IPS-NIHi11 (cell line): ENCODE results near the gene GBA3.

Experiments used
- DNase-seq: peaks from one replicate; pipeline ENCODE4 v3.0.0; 2012; ENCODE audit warnings: mixed read lengths, low spot score

The GBA3 gene

DNA sequence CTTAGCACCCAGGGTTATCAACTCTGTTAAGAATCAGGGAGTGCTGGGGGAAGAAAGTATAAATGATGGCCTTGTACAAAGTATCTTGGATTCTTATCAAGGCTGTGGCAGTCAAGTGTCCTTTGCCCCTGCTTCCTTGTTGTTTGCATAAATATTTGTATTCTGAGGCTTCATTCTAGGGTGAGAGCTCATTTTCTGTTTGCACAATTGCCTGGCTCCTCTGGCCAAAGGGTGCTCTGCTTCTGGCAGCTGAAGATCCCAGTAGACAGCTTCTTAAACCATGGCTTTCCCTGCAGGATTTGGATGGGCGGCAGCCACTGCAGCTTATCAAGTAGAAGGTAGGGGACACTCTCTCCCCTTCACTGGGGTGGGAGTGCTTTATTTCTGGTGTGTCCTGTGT is at the start of gene GBA3:
TSS of gene GBA3 (plus strand) at position 202 of the 400 bp plus-strand sequence.
- DNase-seq = no peak

DNA sequence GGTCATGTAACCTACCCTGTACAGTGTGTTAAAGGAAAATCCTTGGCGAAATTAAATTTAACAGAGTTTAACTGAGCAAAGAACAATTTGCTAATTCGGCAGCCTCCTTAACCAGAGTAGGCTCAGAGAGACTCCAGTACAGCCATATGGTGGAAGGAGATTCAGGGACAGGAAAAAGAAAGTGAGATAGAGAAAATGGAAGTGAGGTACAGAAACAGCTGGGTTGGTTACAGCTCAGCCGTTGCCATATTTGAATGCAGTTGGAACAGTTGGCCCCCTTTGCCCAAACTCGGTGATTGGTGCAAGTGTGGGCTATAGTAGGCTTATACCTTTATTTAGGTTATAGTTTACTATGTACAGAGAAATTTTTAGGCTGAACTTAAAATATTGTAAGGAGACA is 48.8 kb upstream of the GBA3 start:
- DNase-seq = no peak

DNA sequence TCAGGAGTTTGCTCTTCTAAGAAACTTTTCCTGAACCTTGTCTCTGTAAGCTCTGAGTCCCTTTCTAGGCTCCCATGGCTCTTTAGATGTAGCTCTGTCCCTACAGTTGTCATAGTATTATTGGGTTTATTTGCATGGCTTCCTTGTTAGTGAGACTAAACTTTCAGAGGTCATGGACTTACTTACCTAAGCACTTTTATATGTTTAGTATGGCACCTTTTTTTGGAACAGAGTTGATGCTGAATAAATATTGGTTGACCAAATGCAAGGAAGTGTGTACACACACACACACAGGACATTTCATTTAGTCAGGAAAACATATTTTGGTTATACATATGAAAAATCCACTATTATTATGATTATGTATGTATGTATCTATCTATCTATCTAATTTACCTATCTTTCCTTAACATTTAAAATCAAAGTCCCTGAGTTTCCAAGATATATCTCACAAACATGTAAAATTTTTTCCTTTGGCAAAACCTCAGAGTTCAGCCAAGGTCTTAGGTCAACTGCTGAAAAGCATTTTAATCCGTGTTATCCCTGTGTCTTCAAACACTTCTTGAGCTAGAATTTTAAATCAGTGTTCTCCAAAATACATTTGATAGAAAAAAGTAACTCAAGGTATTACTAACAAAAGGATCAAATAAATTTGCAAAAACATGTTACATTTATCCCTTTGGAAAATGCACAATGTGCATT is 47.1 kb upstream of the GBA3 start:
- DNase-seq = no peak

DNA sequence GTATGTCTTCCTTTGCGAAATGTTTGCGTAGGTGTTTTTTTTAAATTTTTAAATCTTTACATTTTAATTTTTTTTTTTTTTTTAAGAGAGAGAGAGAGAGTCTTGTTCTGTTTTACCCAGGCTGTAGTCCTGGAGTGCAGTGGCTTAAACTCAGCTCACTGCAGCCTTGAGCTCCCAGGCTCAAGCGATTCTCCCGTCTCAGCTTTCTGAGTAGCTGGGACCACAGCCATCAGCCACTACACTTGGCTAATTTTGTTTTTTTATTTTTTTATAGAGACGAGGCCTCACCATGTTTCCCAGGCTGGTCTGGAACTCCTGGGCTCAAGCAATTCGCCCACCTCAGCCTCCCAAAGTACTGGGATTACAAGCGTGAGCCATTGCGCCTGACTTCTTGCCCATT is 43.7 kb upstream of the GBA3 start:
- no peak for DNase-seq

DNA sequence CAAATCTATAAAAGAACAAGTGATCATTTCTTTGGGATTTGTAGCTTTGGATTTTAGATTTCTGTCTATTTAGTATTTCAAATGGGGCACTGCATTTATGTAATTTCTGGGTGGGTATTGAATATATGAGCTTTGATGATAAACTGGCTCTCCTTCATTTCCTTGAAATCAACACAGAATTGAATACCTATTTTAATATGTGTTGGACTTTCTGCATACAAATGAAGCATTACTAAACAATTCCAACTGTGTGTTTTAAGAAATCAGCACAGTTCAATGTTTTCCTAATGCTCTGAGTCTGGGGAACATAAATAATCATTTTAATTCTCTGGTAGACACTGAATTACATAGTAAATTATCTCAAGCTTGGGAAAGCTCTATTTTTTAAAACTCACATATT is 42.0 kb upstream of the GBA3 start:
- DNase-seq = no peak

DNA sequence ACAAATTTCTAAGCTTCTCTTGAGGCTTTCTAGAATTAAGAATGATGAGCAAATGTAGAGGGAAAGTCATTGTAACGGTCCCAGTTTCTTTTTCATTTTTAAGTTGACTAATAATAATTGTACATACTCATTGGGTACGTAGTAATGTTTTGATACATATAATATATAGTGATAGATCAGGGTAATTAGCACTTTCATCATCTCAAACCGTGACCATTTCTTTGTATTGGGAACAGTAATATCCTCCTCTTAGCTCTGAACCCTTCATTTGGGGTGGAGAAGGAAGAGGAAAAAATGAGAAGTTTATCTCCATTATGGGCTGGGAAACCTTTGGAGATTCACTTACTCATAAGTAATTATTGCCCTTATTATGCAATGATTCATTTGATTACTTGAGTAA is 39.0 kb upstream of the GBA3 start:
- DNase-seq = no peak

DNA sequence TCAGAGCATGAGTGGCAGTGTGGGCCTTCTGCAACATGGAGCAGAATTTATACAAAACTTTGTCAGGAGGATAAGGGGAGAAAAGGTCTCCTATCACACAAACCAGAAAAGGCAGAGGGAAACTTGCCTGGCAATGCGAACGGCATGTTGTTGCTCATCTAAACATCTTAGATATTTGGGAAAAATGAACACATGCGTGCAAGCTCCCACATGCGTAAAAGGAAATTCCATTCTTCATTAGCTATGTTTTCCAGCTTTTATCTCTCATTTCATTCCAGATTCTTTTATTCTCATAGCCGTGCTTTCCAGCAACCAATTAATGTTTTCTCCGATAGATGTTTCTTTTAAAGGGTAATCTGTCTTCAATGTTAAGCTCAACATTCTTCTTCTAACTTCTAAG is 31.3 kb upstream of the GBA3 start:
- DNase-seq = no peak

DNA sequence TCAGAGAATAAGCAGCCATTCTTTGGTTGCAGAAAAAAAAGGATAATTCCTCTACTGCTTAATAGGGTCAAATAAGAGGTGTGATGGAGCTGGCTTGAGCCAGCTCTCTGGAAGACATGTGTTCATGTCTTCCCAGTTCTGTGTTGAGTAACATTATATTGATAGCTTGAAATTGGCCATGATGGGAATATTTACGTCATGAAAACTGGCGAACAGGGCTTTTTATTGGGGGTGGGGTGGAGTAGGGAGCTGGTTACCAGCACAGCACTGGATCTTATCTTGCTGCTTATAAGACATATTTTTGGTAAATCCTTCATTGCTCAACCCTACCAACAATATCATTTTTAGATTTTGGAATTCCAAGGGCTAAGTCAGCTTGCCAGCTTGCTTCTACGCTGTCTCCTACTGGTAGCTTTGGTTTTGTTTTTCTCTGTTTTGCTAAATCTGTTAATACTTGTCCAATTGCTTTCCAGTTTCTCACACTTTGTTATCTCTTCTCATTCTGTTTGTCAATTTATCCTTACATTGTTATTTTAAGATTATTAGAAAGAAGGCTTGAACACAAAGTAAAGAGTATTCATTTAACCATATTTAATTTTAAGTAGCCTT is 25.3 kb upstream of the GBA3 start:
- DNase-seq = no peak

DNA sequence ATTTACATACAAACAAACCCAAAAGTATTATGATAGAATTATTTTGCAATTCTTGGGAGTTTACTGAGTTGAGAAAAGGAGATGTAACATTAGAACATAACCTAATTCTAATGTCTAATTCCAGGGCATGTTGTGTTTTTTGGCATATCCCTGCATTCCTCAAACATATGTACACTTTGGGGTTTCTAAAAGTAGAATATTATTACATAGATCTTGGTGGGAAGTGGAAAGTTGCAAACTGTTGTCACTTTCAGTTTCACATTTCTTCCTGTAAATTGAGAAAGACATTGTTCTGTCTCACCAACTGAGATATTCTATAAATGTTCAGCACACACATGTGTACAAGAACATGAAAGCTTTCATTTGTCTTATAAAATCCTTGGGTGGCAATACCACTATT is 24.4 kb upstream of the GBA3 start:
- no peak for DNase-seq

DNA sequence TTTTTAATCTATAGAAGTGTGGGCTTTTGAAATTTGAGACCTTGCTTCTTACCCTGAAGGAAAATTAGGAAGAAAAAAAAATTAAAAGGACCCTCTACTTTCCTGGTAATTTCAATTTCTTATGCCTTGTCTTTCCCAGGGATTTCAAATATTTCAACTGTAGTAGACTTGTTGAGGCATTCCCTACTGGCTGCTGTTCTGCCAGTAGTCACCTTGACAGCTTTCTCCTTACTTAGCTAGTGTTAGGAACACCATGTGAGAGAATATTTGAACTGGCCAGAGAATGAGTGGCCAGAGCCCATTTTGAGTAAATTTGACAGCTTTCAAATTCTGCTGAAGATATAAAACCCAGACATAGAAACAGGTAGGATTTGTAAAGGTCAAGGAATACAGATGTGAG is 24.0 kb upstream of the GBA3 start:
- no peak for DNase-seq

DNA sequence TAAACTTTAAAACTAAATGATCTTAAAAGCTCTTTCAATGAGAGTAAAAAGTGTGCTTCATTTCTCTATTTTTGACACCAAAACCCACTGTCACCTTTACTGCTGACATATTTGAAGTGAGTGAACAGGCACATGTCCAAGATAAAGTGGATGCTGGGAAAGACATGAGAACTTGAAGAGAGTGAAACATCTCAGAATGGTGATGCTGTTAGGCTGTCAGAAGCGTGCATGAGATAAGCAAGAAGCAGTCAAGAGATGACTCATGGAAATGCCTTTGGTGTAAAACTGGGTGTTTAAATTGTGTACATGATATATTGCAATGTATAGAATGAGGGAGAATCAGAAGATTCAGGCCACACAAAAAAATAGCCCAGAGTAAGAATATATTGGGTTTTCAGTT is 21.8 kb upstream of the GBA3 start:
- DNase-seq = no peak

DNA sequence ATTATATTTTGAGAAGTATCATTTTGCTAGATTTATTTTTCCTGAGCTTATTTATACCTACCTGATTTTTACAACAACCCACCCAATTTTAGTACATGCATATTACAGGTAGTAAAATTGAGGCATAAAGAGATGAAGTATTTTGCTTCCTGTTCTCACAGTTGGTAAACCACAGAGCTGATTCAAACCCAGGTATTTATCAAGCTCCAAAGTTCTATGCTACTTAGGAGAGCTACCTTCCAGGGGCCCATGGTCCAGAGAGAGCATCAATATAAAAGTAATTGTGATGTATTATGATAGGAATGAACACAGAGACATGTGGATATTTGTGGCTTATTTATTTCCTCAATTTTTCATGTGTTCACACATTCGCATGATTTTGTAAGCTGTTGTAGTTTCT is 20.2 kb upstream of the GBA3 start:
- DNase-seq = no peak

DNA sequence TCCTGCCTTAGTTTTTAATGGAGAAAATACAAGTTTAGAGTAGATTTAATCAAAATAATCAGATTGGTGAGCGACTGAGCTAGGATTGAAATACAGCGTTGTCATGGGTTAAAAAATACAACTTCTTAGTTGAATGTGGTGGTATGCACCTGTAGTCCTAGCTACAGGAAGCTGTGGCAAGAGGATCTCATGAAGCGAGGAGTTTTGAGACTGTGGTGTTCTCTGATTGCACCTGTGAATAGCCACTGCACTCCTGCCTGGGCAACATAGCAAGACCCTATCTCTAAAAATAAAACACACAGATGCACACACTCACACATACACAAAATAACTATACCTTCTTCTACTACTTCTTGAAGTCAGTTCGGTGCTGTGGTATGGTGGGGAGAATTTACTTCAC is 19.8 kb upstream of the GBA3 start:
- DNase-seq = no peak

DNA sequence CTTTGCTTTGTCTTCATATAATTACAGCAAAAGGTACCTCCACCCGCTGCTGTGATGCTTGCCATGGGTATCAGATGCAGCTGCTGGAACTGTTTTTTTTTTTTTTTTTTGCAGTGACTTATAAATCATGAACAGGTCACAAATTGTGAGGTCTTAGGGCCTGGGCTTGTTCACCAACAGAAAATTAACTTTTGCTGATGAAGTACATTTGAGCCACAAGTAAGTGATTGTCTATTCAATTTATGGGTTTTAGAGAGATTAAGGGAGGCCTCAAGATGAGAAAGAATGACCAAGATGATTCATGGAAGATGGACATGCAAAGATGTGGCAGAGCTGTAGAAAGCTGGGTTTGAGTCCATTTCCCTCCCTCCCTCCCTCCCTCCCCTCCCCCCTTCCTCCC is 18.0 kb upstream of the GBA3 start:
- DNase-seq = no peak

DNA sequence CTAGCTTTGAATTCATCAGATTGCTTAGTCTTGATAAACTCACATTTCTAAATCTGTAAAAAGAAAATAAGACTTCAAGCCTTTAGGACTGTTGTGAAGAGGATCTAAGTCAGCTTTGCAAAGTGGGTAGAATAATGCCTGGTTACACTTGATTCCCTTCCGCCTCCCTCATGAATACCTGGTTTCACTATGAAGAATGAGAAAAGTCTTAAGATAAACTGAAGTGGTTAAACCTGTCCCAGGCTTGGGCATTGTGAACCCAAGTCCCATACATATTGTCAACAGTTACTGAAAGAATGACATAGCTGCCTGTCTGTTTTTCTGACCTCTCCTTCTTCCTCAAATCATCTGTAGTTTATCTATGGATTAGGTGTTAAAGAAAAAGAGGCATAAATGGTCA is 16.7 kb upstream of the GBA3 start:
- DNase-seq = no peak

DNA sequence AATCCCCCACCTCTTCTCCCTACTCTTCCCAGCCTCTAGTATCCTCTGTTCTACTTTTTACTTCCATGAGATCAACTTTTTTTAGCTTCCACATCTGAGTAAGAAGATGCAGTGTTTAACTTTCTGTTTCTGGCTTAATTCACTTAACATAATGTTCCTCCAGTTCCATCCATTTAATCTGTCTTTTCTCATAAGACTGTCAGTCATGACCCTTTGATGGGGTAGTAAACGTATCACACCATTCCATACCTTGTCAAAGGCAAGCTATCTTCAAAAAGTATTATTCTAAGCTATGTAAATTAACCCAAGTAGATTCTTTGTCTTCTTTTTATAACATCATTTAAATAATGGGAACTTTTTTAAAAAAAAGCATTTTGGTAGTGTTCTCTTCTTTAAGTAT is 15.0 kb upstream of the GBA3 start:
- no peak for DNase-seq

DNA sequence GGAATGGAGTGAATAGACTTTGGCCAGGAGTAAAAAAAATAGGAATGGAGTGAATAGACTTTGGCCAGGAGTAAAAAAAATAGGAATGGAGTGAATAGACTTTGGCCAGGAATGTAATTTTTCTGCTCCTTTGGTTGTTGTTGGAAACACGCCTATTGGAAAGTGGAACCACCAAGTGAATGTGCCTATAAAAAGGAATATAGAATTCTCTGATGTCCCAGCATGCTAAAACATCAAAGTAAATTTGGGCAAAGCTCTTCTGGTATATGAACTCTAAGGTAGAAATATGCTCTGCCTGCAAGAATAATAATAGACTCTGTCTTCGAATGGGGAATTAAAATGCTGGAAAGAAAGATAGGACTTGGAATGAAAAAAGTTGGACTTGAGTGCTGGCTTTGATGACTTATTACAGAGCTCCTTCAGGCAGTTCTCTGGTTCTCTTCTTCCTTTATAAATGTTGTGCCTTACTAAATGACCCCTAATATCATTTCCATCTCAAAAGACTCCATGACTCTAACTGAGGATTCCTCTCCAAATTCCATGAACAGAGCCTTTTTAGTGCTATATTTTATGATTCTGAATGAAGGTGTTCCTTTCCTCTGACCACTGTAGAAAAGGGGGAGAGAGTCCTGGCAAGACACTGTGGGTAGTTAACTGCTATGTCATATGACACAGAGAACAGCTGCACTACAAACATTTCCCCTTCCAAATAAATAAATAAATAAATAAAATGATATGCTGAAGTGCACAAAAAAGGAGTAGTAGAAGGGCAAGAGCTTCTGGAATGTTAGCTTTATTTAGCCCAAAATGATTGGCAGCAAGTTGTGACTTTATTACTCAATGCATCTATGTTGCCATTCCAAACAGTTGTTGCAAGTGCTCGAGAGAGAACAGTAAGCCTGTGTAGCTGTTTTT is 13.5 kb upstream of the GBA3 start:
- DNase-seq = no peak

DNA sequence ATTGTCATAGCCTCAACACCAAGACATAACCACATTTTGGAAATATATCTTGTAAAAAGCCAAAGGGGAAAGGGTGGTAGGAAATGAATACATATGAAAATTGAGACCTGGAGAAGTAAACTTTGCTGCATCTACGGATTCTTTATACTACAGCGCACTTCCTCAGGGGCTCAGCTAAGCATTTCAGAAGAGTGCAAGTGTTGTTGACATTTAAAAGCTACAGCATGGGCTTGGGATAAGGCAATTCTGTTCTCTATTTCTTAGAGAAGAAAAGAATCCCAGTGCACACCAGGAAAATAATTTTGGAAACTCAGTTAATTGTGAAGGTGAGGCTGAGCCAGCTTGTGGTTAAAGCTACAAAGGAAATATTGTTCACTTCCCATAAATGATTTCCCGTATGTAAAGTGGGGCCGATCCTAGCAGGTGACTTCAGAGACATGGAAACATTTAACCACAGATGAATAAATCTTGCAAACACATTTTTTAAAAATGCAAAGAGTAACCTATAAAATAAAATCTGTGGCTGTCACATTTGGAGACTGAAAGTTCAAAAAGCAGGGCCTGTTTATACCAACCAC is 12.6 kb upstream of the GBA3 start:
- no peak for DNase-seq

DNA sequence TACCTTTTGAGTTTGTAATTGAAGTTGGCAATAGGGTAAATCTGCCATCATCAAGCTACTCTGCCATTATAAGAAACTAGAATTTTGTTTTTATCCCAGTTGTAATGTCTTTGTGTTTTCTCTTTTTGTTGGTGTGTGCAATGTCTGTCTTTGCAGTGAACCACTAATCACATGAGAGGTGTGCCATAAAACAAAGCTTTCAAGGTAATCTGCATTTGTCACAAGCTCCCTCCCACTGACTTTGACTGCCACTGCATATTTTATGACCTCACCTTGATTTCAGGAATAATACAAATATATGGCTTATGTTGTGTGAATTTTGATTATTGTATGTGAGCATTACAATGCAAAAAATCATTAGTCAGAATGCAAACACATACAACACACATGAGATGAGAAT is 9.0 kb upstream of the GBA3 start:
- no peak for DNase-seq

DNA sequence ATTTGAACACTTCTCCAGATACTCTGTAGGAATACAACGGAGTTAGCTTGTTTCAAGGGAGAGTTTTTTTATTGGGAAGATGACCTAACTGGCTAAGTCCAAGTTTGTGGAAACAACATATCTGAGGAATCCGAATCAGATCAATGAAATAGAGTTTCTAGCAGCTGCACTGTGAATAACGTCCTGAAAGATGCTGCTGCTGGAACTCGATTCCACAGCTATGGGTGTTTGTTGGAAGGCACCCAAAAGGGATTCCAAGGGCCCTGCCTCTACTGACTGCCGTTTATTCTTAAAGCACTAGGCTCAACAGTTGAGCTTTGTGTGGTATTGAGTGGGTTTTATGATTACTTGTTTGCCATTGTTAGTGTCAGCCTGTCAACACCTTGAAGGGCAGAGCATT is 6.6 kb upstream of the GBA3 start:
- no peak for DNase-seq

DNA sequence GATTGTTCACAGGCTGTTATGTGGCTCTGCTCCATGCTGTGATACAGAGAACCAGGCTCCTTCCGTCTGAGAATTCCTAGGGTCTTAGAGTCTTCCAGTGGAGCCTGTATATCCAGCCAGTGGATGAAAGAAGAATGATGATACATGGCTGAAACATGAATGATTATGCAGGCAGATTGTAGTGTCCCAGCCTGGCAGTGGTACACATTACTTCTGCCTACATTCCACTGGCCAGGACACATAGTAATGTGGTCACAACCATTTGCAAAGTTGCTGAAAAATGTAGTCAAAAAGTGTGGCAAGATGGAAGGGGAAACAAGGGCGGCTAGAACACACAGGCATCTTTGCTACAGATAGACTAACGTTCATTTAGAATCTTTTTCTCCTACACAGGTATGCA is 4.5 kb upstream of the GBA3 start:
- DNase-seq = no peak

DNA sequence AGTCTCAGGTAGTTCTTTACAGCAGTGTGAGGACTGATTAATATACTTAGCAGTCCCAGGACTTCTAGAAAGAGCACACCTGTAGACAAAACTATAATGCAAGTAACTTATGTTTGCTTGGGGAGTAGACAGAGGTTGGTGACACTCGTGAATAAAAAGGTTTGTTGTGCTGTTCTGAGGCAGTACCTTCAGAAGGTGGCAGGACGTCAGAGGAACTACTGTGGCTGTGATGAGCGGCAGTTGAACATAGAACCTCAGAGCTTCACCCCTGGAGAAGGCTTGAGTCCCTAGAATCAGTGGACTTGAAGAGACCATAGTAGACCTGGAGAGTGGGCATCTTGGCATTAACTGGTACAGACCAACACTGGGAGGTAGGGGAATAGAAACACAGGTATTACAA is 3.3 kb upstream of the GBA3 start:
- DNase-seq = no peak

DNA sequence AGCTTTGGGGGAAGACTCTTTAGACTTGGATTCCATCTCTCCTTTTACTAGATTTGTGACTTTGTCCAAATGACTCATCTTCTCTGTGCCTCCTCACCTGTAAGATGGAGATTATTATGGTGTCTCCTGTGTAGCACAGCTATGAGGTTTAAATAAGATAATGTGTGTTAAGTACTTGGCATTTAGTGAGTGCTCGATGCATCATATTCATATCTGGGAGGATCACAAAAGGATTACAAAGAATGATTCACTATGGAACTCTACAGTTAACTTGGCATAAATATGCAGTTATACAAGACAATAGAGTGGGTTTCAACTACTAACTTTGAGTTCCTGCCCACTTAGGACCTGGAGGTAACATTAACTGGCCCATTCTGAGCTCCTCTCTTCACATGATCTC is 2.3 kb downstream of the GBA3 start:
- DNase-seq = no peak
